Panc1 (cell line): ENCODE results near the gene MYO5B. TPM values are rescaled to one million over a fixed set of nuclear protein-coding genes. Genes with fewer than 3 reads are reported as not detected.

Experiments used
- ATAC-seq: fragments of 200-7000 bp; cut with Tn5 transposase; 2 replicates; pipeline ENCODE4 v1.9.1; 2020; ENCODE audit warnings: mild to moderate bottlenecking, moderate library complexity
- BruUV-seq: library from RNA; stranded (reverse); fragments of 400-500 nt; replicated peaks from 2 replicates; lab custom pipeline; 2021; lab: Mats Ljungman, UMichigan
- CTCF ChIA-PET: fragments of 300-600 bp; sonication (Branson Sonifier 250); formaldehyde crosslinking; loops from one replicate; lab custom pipeline; 2022; ENCODE audit warnings: antibody characterized with exemption; lab: Charles Lee
- POLR2A ChIA-PET: fragments of 300-600 bp; sonication (Branson Sonifier 250); formaldehyde crosslinking; loops from one replicate; lab custom pipeline; 2022; ENCODE audit warnings: antibody characterized with exemption; lab: Charles Lee
- DNase-seq: peaks from one replicate; pipeline ENCODE4 v3.0.0-alpha.2; 2010; ENCODE audit warnings: low read depth, low spot score
- H3K27ac ChIP-seq: 2 replicates; pipeline ENCODE4 v1.5.1; 2011; ENCODE audit warnings: mild to moderate bottlenecking, low read length, inconsistent platforms
- H3K27me3 ChIP-seq: fragments of 200-500 bp; sonication (Bioruptor generic); 2 replicates; pipeline ENCODE4 v1.6.0; 2014; ENCODE audit warnings: low read length, inconsistent platforms; ENCODE audit not compliant: control insufficient read depth, insufficient read depth
- H3K36me3 ChIP-seq: fragments of 200-500 bp; sonication (Bioruptor generic); 2 replicates; pipeline ENCODE4 v1.5.1; 2014; ENCODE audit warnings: inconsistent platforms, mild to moderate bottlenecking, low read length, moderate library complexity; ENCODE audit not compliant: control insufficient read depth, insufficient read depth
- H3K4me1 ChIP-seq: 2 replicates; pipeline ENCODE4 v1.5.1; 2011; ENCODE audit warnings: inconsistent platforms, mild to moderate bottlenecking, low read length, moderate library complexity; ENCODE audit not compliant: control insufficient read depth, insufficient read depth
- H3K4me3 ChIP-seq, 2 experiments: 2 replicates each; pipeline ENCODE4 v1.5.1; 2011 to 2012; ENCODE audit warnings: low read depth in 2 of 2, low read length in 2 of 2, mild to moderate bottlenecking in 2 of 2, inconsistent platforms in 1 of 2, moderate library complexity in 1 of 2
- H3K9me3 ChIP-seq: fragments of 200-500 bp; sonication (Bioruptor generic); 2 replicates; pipeline ENCODE4 v1.5.1; 2014; ENCODE audit warnings: low read depth, mild to moderate bottlenecking, inconsistent platforms, low read length, moderate library complexity; ENCODE audit not compliant: control insufficient read depth, insufficient read depth
- CTCF ChIP-seq: fragments of 450-650 bp; IDR thresholded peaks from 2 replicates; pipeline ENCODE4 v1.5.1; 2017; ENCODE audit warnings: mild to moderate bottlenecking
- POLR2AphosphoS5 ChIP-seq: IDR thresholded peaks from 2 replicates; pipeline ENCODE4 v1.6.1; 2012; ENCODE audit warnings: mild to moderate bottlenecking, low read depth, low read length, moderate library complexity
- REST ChIP-seq, 2 experiments: IDR thresholded peaks; 2 replicates each; pipeline ENCODE4 v1.6.1; 2011 to 2012; ENCODE audit warnings: low read depth in 2 of 2, control low read depth in 1 of 2, low read length in 1 of 2, mild to moderate bottlenecking in 1 of 2, moderate library complexity in 1 of 2; ENCODE audit not compliant: insufficient read depth in 1 of 2
- SIN3A ChIP-seq: IDR thresholded peaks from 2 replicates; pipeline ENCODE4 v1.6.1; 2012; ENCODE audit warnings: low read depth, mild to moderate bottlenecking, low read length, moderate library complexity, borderline replicate concordance; ENCODE audit not compliant: insufficient read depth
- TCF7L2 ChIP-seq: IDR thresholded peaks from 2 replicates; pipeline ENCODE4 v1.6.1; 2011; ENCODE audit warnings: mild to moderate bottlenecking, low read depth, low read length, inconsistent platforms
- in situ Hi-C: cut with HindIII; loops from 2 replicates; pipeline ENCODE4 v1.10.0; 2016; ENCODE audit warnings: low sequenced_read_pairs, low pct_unique_long_range_greater_than_20kb
- intact Hi-C: fragments of 100-400 bp; cut with micrococcal nuclease; formaldehyde crosslinking; loops from one replicate; pipeline ENCODE4 v1.10.0; 2022; ENCODE audit not compliant: unreplicated experiment
- total RNA-seq: library from RNA; stranded (reverse); gene quantifications from one replicate; pipeline ENCODE4 v1.2.1, GENCODE V29; 2021; ENCODE audit not compliant: unreplicated experiment

MYO5B gene
- total RNA-seq, 1 experiment from 2014 or later, result 0.31 TPM

- Histone ChIP-seq H3K36me3 (no peaks in the 10 kb centered on the region), H3K27ac (no peak overlapping the region), H3K4me3 (no peak overlapping the region), H3K27me3 (no peaks in the 10 kb centered on the region), H3K4me1 (no peaks in the 10 kb centered on the region), H3K9me3 (no peaks in the 10 kb centered on the region)
- in situ Hi-C loops (no loop called here), intact Hi-C loops (no loop called here)
- DNase-seq (no peak), ATAC-seq (no peak)
- CTCF ChIA-PET, result no interaction called here
- TF ChIP-seq CTCF (no peak), POLR2AphosphoS5 (no peak), TCF7L2 (no peak), SIN3A (no peak), REST (IDR thresholded peaks at IDR 0.05; ENCODE audit: insufficient read depth in 1 of 2, low read depth in 2 of 2, low read length in 1 of 2) (no peak)
- BruUV-seq, result no TSS peak
- POLR2A ChIA-PET, result no interaction called here
Measured at GRCh38 chr18:49839012-49839411, 355.9 kb downstream of the MYO5B start.

GRCh38 chr18:49838381-49838780 lies 356.6 kb downstream of the MYO5B start:
- no TSS peak for BruUV-seq
- no peaks in the 10 kb centered on the region for H3K36me3 ChIP-seq
- TF ChIP-seq REST (IDR thresholded peaks at IDR 0.05; ENCODE audit: insufficient read depth in 1 of 2, low read depth in 2 of 2, low read length in 1 of 2), result no peak
- TF ChIP-seq POLR2AphosphoS5, result no peak
- ATAC-seq, result no peak
- H3K4me3 ChIP-seq, result no peak overlapping the region
- ChIA-PET CTCF (no interaction called here), POLR2A (no interaction called here)
- no peaks in the 10 kb centered on the region for H3K27me3 ChIP-seq
- no peaks in the 10 kb centered on the region for H3K9me3 ChIP-seq
- DNase-seq, result no peak
- intact Hi-C loops (no loop called here), in situ Hi-C loops (no loop called here)
- no peaks in the 10 kb centered on the region for H3K4me1 ChIP-seq
- H3K27ac ChIP-seq, result no peak overlapping the region
